GM19468 (cell line): ENCODE data around the gene HOXA3.

Experiments used
- ATAC-seq: cut with Tn5 transposase; IDR thresholded peaks from one replicate; pipeline ENCODE4 v1.9.1; 2021; ENCODE audit warnings: mild to moderate bottlenecking, moderate library complexity, moderate number of reproducible peaks; ENCODE audit not compliant: unreplicated experiment; ENCODE audit errors: extremely low read depth

The HOXA3 gene

GRCh38 chr7:27146491-27147198 lies 5.7 kb downstream of the HOXA3 start:
- no peak for ATAC-seq

GRCh38 chr7:27145914-27146412 lies 6.4 kb downstream of the HOXA3 start:
- ATAC-seq: no peak

- ATAC-seq: no peak
Observed at GRCh38 chr7:27145165-27145913, 7.0 kb downstream of the HOXA3 start.

- ATAC-seq: no peak
Observed at GRCh38 chr7:27144781-27145164, 7.6 kb downstream of the HOXA3 start.

GRCh38 chr7:27143950-27144780 lies 8.2 kb downstream of the HOXA3 start:
- ATAC-seq: no peak

- ATAC-seq: no peak
Observed at GRCh38 chr7:27143023-27143949, 9.1 kb downstream of the HOXA3 start, which contains the start of gene HOXA5. Gene HOXA5, minus strand, starts transcription at chr7:27143681. Its CDS starts 74 bp downstream, at chr7:27143607.

- ATAC-seq: no peak
Observed at GRCh38 chr7:27142580-27143022, 9.8 kb downstream of the HOXA3 start.

- no peak for ATAC-seq
Observed at GRCh38 chr7:27141923-27142579, 10.3 kb downstream of the HOXA3 start.

- ATAC-seq: no peak
Observed at GRCh38 chr7:27141137-27141922, 11.1 kb downstream of the HOXA3 start.

GRCh38 chr7:27140126-27140857 lies 12.1 kb downstream of the HOXA3 start:
- no peak for ATAC-seq

- ATAC-seq: no peak
Observed at GRCh38 chr7:27139334-27140125, 12.9 kb downstream of the HOXA3 start.

GRCh38 chr7:27138985-27139333 lies 13.4 kb downstream of the HOXA3 start:
- no peak for ATAC-seq

GRCh38 chr7:27138472-27138871 lies 13.9 kb downstream of the HOXA3 start:
- no peak for ATAC-seq

GRCh38 chr7:27137640-27138315 lies 14.6 kb downstream of the HOXA3 start:
- ATAC-seq: no peak

- ATAC-seq: no peak
Observed at GRCh38 chr7:27134392-27134791, 18.0 kb downstream of the HOXA3 start.
